GM18873 (cell line): Measurements from ENCODE around the gene ERVK3-1.
"Not testable (repeated sequence)": the region's sequence is repeated elsewhere in the genome, so short reads cannot be mapped to it uniquely, and the experiment has no call there.

Experiments used
- ATAC-seq: cut with Tn5 transposase; IDR thresholded peaks from one replicate; pipeline ENCODE4 v1.9.1; 2021; ENCODE audit warnings: mild to moderate bottlenecking, moderate library complexity, moderate number of reproducible peaks; ENCODE audit not compliant: unreplicated experiment, low FRiP score

ERVK3-1 gene

DNA sequence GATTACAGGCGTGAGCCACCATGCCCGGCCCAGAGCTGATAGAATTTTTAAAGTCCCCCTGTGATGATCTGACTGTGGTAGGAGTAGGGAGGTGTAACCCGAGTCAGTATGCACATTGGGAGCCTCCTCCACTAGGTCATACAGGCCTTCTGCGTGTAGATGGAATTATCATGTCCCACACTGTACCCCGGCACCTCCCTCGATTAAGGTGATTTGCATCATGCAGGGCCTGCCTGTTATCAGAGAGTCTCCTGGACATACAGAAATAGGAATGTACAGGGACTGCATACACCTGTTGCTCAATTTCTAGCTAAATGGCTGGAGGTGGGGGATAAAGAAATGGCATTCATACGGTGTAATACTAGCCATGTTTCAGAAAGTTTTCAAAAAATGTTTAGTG, 922 bp upstream of the ERVK3-1 start:
- ATAC-seq, result no peak

DNA sequence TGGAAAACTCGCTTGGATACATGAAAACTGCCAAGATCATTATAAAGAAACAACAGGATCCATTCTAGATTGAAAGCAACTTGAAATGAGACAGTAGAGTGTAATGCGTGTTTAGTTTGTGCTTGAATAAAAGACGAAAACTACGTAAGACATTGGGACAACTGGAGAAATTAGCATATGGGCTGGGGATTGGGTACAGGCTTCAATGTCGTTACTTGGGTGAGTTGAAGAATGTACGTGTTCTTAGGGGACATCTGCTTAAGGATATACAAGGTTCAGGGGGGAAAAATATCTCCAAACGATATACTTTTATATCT, 471 bp upstream of the ERVK3-1 start:
- ATAC-seq, result no peak

GRCh38 chr19:58305932-58306323, 751 bp downstream of the ERVK3-1 start:
- ATAC-seq, result no peak

DNA sequence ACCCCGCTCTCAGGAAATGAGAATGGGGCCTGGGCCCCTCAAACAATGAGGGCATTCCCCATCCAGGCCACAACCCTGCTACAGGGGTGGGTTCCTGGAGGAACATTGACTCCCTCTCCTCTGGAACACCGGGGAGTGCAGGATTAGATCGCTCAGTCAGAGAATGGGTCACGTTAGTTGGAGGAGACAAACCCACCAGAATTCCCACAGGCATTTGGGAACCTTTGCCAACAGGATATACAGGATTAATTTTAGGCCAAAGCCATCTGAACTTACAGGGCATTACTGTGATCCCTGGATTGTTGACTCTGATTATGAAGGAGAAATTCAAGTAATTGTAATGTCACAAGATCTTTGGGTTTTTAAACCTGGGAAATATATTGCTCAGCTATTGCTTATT, 2.6 kb downstream of the ERVK3-1 start:
- no peak for ATAC-seq

DNA sequence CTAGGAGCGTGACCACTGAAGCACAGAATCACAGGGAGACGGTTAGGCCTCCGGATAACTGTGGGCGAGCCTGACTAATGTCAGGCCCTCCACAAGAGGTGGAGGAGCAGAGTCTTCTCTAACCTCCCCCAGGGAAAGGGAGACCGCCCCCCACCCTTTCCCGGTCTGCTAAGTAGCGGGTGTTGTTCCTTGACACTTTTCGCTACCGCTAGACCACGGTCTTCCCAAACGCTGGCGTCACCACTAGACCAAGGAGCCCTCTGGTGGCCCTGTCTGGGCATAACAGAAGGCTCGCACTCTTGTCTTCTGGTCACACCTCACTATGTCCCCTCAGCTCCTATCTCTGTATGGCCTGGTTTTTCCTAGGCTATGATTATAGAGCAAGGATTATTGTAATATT, 5.5 kb downstream of the ERVK3-1 start:
- ATAC-seq, result not testable (repeated sequence)

DNA sequence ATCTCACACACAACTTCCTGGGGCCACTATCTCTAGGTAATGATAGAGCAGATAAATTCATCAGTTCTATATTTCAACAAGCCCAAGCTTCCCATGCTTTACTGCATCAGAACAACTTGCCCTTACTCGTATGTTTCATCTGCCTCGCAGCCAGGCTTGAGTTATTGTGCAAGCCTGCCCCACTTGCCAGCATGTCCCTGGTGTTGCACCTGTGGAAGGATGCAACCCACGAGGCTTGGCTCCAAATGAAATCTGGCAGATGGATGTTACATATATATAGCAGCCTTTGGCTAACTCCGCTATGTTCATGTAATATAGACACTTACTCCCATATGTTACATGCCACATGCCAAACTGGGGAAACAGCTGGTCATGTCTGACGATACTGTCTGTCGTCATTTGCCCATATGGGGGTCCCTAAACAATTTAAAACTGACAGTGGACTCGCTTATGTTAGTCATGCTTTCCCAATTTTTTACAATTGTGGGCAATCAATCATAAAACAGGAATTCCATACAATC, 6.2 kb downstream of the ERVK3-1 start:
- no peak for ATAC-seq

- no peak for ATAC-seq
Measured at GRCh38 chr19:58315580-58315979, 10.4 kb downstream of the ERVK3-1 start.

GRCh38 chr19:58317476-58318072, 12.4 kb downstream of the ERVK3-1 start:
- ATAC-seq, result no peak

DNA sequence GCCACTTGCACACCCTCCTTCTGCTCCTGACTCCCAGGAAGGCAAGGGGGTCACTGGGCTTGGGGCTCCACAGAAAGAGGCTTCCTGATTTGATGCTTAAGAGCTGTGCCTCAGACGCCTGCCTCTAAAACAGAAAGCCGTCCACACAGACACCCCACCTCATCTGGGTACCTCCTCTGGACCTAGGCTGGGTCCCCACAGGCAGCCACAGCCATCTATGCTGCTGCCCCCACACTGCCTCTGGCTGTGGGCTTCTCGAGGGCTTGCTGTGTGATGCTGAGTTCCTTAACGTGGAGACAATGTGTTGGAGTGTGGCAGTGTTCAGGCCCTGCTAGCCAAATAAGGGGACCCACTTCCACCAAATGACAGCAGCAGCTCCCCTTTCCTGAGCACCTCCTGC, 13.1 kb downstream of the ERVK3-1 start:
- no peak for ATAC-seq

GRCh38 chr19:58319241-58319640, 14.1 kb downstream of the ERVK3-1 start:
- ATAC-seq, result no peak

GRCh38 chr19:58325311-58326022, 20.3 kb downstream of the ERVK3-1 start:
- no peak for ATAC-seq

DNA sequence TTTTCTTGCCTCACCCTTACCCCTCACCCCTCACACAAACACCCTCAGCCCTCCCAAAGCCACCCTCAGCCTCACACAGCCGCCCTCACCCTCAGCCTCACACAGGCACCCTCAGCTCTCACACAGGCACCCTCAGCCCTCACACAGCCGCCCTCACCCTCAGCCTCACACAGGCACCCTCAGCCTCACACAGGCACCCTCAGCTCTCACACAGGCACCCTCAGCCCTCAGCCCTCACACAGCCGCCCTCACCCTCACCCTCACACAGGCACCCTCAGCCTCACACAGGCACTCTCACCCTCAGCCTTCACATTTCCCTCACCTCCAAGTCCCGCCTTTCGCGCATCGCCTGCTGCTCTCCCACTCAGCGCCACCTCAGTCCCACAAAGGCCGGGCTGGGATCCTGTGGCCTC, 21.3 kb downstream of the ERVK3-1 start:
- ATAC-seq, result no peak

DNA sequence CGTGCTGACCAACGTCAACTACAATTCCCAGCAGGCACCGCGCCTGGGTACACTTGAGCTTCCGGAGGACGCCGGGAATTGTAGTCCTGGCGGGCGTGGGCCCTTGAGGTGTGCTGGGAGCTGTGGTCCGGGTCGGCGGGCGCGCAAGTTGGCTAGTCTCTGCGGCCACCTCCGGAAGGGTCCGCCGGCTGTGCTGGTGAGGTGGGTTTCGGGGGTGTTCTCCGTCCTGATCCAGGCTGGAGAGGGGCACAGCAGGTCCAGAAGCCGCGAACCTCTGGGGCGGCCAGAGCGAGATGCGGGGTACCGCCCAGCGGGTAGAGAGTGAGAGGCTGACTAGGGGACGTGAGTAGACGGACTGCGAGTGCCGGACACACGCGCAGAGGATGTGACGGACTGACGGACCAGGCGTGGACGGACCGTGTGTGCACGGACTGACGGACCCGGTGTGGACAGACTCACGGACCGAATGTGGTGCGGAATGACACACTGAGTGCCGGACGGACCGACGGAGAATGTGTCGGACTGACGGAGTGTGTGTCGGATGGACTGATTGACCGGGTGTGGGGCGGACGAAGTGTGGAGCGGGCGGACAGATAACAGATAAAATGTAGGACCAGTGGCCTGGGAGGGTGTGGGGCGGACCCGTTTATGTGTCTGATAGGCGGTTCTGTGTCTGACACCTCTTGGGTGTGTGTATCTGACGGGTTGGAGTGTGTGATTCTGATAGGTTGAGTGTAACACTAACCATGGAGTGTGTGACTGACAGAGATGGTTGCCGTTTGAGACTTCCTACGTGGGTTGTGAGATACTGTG, 21.9 kb downstream of the ERVK3-1 start, which contains the start of gene ZSCAN22:
Gene ZSCAN22 (plus strand): TSS at position 81 of the 813 bp plus-strand sequence. CDS start 7,809 bp downstream, outside the sequence.
- peak; percentile 50 for ATAC-seq

DNA sequence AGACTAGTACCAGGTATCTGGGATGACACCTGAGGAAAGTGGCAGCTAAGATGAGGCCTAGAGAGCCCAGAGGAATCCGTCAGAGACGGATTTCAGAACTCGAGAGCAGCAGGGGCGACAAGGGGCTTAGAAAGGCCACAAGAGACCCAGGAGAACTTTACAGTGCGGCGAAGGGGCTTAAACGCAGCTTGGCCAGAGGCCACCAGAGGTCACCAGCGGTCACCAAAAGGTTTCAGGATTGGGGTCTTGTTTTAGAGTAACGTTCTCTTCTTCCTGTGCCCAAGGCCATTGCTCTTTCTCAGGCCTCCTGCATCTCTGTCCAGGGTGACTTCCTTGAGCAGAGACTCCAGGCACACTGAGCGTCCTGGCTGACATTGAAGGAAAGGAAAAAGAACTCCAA, 23.8 kb downstream of the ERVK3-1 start:
- no peak for ATAC-seq

GRCh38 chr19:58330458-58330857, 25.3 kb downstream of the ERVK3-1 start:
- no peak for ATAC-seq

- ATAC-seq, result no peak
Measured at GRCh38 chr19:58332697-58333096, 27.5 kb downstream of the ERVK3-1 start.

- no peak for ATAC-seq
Measured at GRCh38 chr19:58334691-58335249, 29.6 kb downstream of the ERVK3-1 start.

GRCh38 chr19:58335630-58336029, 30.5 kb downstream of the ERVK3-1 start:
- no peak for ATAC-seq

DNA sequence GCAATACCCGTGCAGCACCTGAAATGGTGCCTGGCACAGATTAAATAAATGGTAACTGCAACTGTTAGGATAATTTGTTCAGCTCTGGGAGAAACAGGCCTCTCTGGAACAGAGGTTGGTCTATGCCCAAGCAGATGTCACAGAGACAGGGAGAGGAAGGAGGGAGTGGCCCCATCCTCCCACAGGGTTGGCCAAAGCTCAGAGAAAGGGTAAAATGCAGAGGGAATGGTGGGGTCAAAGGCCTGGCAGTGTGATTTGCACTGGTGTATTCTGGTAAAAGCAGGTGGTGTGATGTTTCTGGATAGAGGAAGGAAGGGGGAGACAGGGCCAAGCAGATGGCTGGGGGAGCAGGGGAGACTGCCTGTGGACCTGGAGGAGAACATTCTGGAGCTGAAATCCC, 31.0 kb downstream of the ERVK3-1 start:
- no peak for ATAC-seq

GRCh38 chr19:58336820-58337219, 31.6 kb downstream of the ERVK3-1 start:
- ATAC-seq, result no peak

- ATAC-seq, result no peak
Measured at GRCh38 chr19:58338336-58338735, 33.2 kb downstream of the ERVK3-1 start.
